ENCODE results near the gene FRA10AC1. TPM values are rescaled to one million over a fixed set of nuclear protein-coding genes. Genes with fewer than 3 reads are reported as not detected.
"Not testable (repeated sequence)": the region's sequence is repeated elsewhere in the genome, so short reads cannot be mapped to it uniquely, and the experiment has no call there.

FRA10AC1 gene
- total RNA-seq, 1 donor from 2014 or later: 17.7 TPM

GRCh38 chr10:93703841-93704240 is 1.4 kb upstream of the FRA10AC1 start:
- intact Hi-C loops (cut with micrococcal nuclease): loop anchor here (2.0 to 5.0 kb wide), 7 partner anchors 327 to 1988 kb away; partner anchors contain the start of genes BTAF1, CPEB3, IDE and KIF11

- intact Hi-C loops (cut with micrococcal nuclease): loop anchor here (2.0 to 5.0 kb wide), 7 partner anchors 326 to 1989 kb away; partner anchors contain the start of genes BTAF1, CPEB3, IDE and KIF11
Observed at GRCh38 chr10:93703066-93703465, 674 bp upstream of the FRA10AC1 start.

- intact Hi-C loops (cut with micrococcal nuclease): loop anchor here (1.0 to 5.0 kb wide), 13 partner anchors 50 to 1990 kb away; partner anchors contain the start of genes BTAF1, CEP55, CPEB3 and HELLS
Observed at GRCh38 chr10:93701866-93702209, 554 bp downstream of the FRA10AC1 start.

GRCh38 chr10:93697207-93697606 is 5.2 kb downstream of the FRA10AC1 start:
- intact Hi-C loops (cut with micrococcal nuclease): no loop called here

GRCh38 chr10:93696582-93696981 is 5.8 kb downstream of the FRA10AC1 start:
- intact Hi-C loops (cut with micrococcal nuclease): not testable (repeated sequence)

- intact Hi-C loops (cut with micrococcal nuclease): no loop called here
Observed at GRCh38 chr10:93695740-93696139, 6.7 kb downstream of the FRA10AC1 start.

GRCh38 chr10:93687737-93688136 is 14.7 kb downstream of the FRA10AC1 start:
- intact Hi-C loops (cut with micrococcal nuclease): no loop called here

- intact Hi-C loops (cut with micrococcal nuclease): loop anchor here (1.0 kb wide), 1 partner anchor 125 kb away; no protein-coding TSS in a partner anchor
Observed at GRCh38 chr10:93680412-93681047, 21.9 kb downstream of the FRA10AC1 start.

- intact Hi-C loops (cut with micrococcal nuclease): no loop called here
Observed at GRCh38 chr10:93678805-93679587, 23.4 kb downstream of the FRA10AC1 start.

GRCh38 chr10:93678386-93678785 is 24.0 kb downstream of the FRA10AC1 start:
- intact Hi-C loops (cut with micrococcal nuclease): no loop called here

- intact Hi-C loops (cut with micrococcal nuclease): no loop called here
Observed at GRCh38 chr10:93673791-93674190, 28.6 kb downstream of the FRA10AC1 start.

- intact Hi-C loops (cut with micrococcal nuclease): no loop called here
Observed at GRCh38 chr10:93672890-93673289, 29.5 kb downstream of the FRA10AC1 start.

- intact Hi-C loops (cut with micrococcal nuclease): no loop called here
Observed at GRCh38 chr10:93672022-93672678, 30.2 kb downstream of the FRA10AC1 start.

GRCh38 chr10:93671042-93671441 is 31.4 kb downstream of the FRA10AC1 start:
- intact Hi-C loops (cut with micrococcal nuclease): no loop called here

- intact Hi-C loops (cut with micrococcal nuclease): no loop called here
Observed at GRCh38 chr10:93670372-93670771, 32.0 kb downstream of the FRA10AC1 start.

GRCh38 chr10:93667795-93668194 is 34.6 kb downstream of the FRA10AC1 start:
- intact Hi-C loops (cut with micrococcal nuclease): no loop called here

- intact Hi-C loops (cut with micrococcal nuclease): no loop called here
Observed at GRCh38 chr10:93666030-93666429, 36.4 kb downstream of the FRA10AC1 start.

GRCh38 chr10:93657757-93658156 is 44.6 kb downstream of the FRA10AC1 start:
- intact Hi-C loops (cut with micrococcal nuclease): no loop called here

GRCh38 chr10:93656155-93656554 is 46.2 kb downstream of the FRA10AC1 start:
- intact Hi-C loops (cut with micrococcal nuclease): no loop called here

GRCh38 chr10:93654201-93654600 is 48.2 kb downstream of the FRA10AC1 start:
- intact Hi-C loops (cut with micrococcal nuclease): no loop called here

GRCh38 chr10:93652857-93653256 is 49.5 kb downstream of the FRA10AC1 start:
- intact Hi-C loops (cut with micrococcal nuclease): no loop called here

- intact Hi-C loops (cut with micrococcal nuclease): no loop called here
Observed at GRCh38 chr10:93639791-93640190, 62.6 kb downstream of the FRA10AC1 start.

Measured in T-helper 1 cell treated with Interleukin-12 subunit alpha and Interleukin-12 subunit beta and Interleukin-4 antibody, amounts not matched to agents 30 ng/mL and 1 ng/mL, for 36 hours (primary cell).